Mesothelial cell of epicardium (in vitro differentiated cells): ENCODE measurements around the gene CD164L2. TPM values are rescaled to one million over a fixed set of nuclear protein-coding genes. Genes with fewer than 3 reads are reported as not detected.
"Not testable (repeated sequence)": the region's sequence is repeated elsewhere in the genome, so short reads cannot be mapped to it uniquely, and the experiment has no call there.

Experiments used
- DNase-seq, 2 experiments: peaks; one replicate each; pipeline ENCODE4 v3.0.0; 2021; ENCODE audit warnings: low spot score in 2 of 2; ENCODE audit not compliant: unreplicated experiment in 2 of 2
- H3K27ac Mint-ChIP-seq: 2 replicates; pipeline ENCODE4 v1.8.0; 2021; ENCODE audit warnings: mixed read lengths
- H3K27me3 Mint-ChIP-seq: 2 replicates; pipeline ENCODE4 v1.8.0; 2021; ENCODE audit warnings: low read depth, mixed read lengths
- H3K36me3 Mint-ChIP-seq: 2 replicates; pipeline ENCODE4 v1.8.0; 2021; ENCODE audit warnings: mixed read lengths
- H3K4me1 Mint-ChIP-seq: 2 replicates; pipeline ENCODE4 v1.8.0; 2021; ENCODE audit warnings: mixed read lengths
- H3K4me3 Mint-ChIP-seq: 2 replicates; pipeline ENCODE4 v1.8.0; 2021; ENCODE audit warnings: mild to moderate bottlenecking, moderate library complexity, mixed read lengths
- H3K9me3 Mint-ChIP-seq: 2 replicates; pipeline ENCODE4 v1.8.0; 2021; ENCODE audit warnings: mixed read lengths
- CTCF ChIP-seq: fragments of 200-600 bp; sonication (generic); IDR thresholded peaks from one replicate; pipeline ENCODE4 v1.5.0; 2021; ENCODE audit warnings: antibody characterized with exemption; ENCODE audit not compliant: unreplicated experiment
- total RNA-seq: library from RNA; stranded (reverse); gene quantifications from 3 replicates; pipeline ENCODE4 v1.2.1, GENCODE V29; 2021

CD164L2 gene
- 0.45 to 1.3 TPM (median 0.61 TPM) in 3 replicates for total RNA-seq

- peaks cover 16% of the 10 kb centered on the region for H3K27me3 Mint-ChIP-seq
- no peak for TF ChIP-seq CTCF
- no peak within 1 kb of the TSS for H3K27ac Mint-ChIP-seq
- H3K4me1 Mint-ChIP-seq: peaks cover 7% of the 10 kb centered on the region
- H3K4me3 Mint-ChIP-seq: peak within 1 kb of the TSS; percentile 48
- no peaks in the 10 kb centered on the region for H3K9me3 Mint-ChIP-seq
- H3K36me3 Mint-ChIP-seq: no peaks in the 10 kb centered on the region
- peak in 1 of 2 experiments; percentile 79 for DNase-seq
These were observed at the start of gene CD164L2 for GRCh38 chr1:27383039-27383605. Gene CD164L2 (minus strand): TSS chr1:27383333. CDS start chr1:27383239, 94 bp downstream.

GRCh38 chr1:27432725-27433124 is 49.6 kb upstream of the CD164L2 start:
- H3K4me3 Mint-ChIP-seq, H3K36me3 Mint-ChIP-seq, H3K27me3 Mint-ChIP-seq, H3K27ac Mint-ChIP-seq, DNase-seq, H3K9me3 Mint-ChIP-seq: not testable (repeated sequence)
- peaks cover 45% of the 10 kb centered on the region for H3K4me1 Mint-ChIP-seq

GRCh38 chr1:27431601-27431940 is 48.4 kb upstream of the CD164L2 start:
- H3K27me3 Mint-ChIP-seq: no peaks in the 10 kb centered on the region
- no peak for TF ChIP-seq CTCF

GRCh38 chr1:27430903-27431600 is 47.9 kb upstream of the CD164L2 start:
- no peaks in the 10 kb centered on the region for H3K9me3 Mint-ChIP-seq
- TF ChIP-seq CTCF: no peak
- H3K4me3 Mint-ChIP-seq: no peak overlapping the region
- DNase-seq: no peak
- H3K36me3 Mint-ChIP-seq: peaks cover 2% of the 10 kb centered on the region
- no peaks in the 10 kb centered on the region for H3K27me3 Mint-ChIP-seq
- H3K27ac Mint-ChIP-seq: peak overlapping the region; percentile 59
- H3K4me1 Mint-ChIP-seq: peaks cover 43% of the 10 kb centered on the region

More at GRCh38 chr1:27431601-27431940, 48.4 kb upstream of the CD164L2 start:
- Mint-ChIP-seq H3K9me3 (no peaks in the 10 kb centered on the region), H3K4me1 (peaks cover 48% of the 10 kb centered on the region), H3K36me3 (no peaks in the 10 kb centered on the region), H3K4me3 (no peak overlapping the region), H3K27ac (peak overlapping the region; percentile 59)
- no peak for DNase-seq

- Mint-ChIP-seq H3K4me3 (no peak overlapping the region), H3K27ac (peak overlapping the region; percentile 90), H3K36me3 (peaks cover 7% of the 10 kb centered on the region), H3K9me3 (no peaks in the 10 kb centered on the region), H3K27me3 (no peaks in the 10 kb centered on the region), H3K4me1 (peaks cover 34% of the 10 kb centered on the region)
- no peak for DNase-seq
- TF ChIP-seq CTCF: no peak
These were observed 45.9 kb upstream of the CD164L2 start for GRCh38 chr1:27429029-27429425.

- Mint-ChIP-seq H3K9me3 (no peaks in the 10 kb centered on the region), H3K27me3 (no peaks in the 10 kb centered on the region), H3K4me1 (peaks cover 28% of the 10 kb centered on the region), H3K27ac (peak overlapping the region; percentile 90), H3K36me3 (peaks cover 7% of the 10 kb centered on the region), H3K4me3 (peak overlapping the region; percentile 22)
- TF ChIP-seq CTCF: no peak
- DNase-seq: no peak
These were observed 45.3 kb upstream of the CD164L2 start for GRCh38 chr1:27428316-27429028.
